Activated T-cell treated with anti-CD3 and anti-CD28 coated beads for 4 hours (primary cell): ENCODE measurements around the gene ATF7.
"Not testable (repeated sequence)": the region's sequence is repeated elsewhere in the genome, so short reads cannot be mapped to it uniquely, and the experiment has no call there.

ENCODE experiments used
- DNase-seq: peaks from one replicate; pipeline ENCODE4 v3.0.0-alpha.2; 2020

Gene ATF7

GRCh38 chr12:53626702-53627169, 554 bp upstream of the ATF7 start:
- DNase-seq, result no peak

- DNase-seq, result no peak
Observed at GRCh38 chr12:53625373-53625945, 723 bp downstream of the ATF7 start.

DNA sequence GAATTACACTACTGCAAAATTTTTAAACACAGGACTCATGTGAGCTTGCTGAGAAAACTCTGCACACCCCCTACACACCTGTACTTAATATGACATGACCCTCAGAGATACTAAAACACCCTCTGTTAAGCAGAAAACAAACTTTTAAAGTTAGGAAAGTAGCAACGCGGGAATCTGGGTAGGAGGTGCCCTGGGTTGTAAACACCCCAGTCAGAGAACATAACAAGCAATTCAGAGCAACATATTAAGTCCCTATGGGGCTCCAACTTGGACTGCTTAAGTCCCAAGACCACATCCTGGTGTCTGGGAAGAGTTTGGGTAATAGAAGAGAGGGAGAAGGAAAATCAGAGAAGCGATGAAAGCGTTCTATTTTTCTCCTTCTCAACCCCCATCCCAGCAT, 1.2 kb downstream of the ATF7 start:
- DNase-seq, result no peak

GRCh38 chr12:53624458-53624857, 1.7 kb downstream of the ATF7 start:
- DNase-seq, result no peak

GRCh38 chr12:53623548-53624385, 2.4 kb downstream of the ATF7 start:
- DNase-seq, result no peak

DNA sequence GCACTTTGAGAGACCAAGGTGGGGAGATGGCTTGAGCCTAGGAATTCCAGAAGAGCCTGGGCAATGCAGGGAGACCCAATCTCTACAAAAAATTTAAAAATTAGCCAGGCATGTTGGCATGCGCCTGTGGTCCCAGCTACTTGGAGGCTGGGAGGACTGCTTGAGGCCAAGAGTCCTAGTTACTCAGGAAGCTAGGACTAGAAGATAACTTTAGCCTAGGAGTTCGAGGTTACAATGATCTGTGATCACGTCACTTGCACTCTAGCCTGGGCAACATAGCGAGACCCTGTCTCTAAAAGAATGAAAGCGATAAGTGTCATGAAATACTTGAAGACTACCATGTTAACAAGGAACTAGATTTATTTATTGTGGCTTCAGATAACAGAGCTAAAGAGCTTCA, 3.5 kb downstream of the ATF7 start:
- no peak for DNase-seq

DNA sequence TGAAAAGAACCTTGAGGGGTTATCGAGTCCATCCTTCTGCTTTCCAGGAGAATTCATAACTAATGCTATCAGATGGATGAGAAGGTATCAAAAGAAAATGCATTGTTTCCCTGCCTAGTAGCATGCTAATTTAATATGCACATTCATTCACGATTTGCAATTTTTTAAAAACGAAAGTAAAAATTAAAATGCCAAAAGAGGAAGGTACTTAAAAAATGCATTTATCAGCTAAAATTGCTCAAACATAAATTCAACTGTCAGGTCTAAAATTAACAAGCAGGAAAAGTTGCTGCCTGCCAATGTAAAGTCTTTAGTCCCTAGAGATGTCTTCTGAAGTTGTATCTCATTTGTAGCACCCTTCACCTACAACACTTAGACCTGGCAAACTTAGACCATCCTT, 7.9 kb downstream of the ATF7 start:
- DNase-seq, result no peak

DNA sequence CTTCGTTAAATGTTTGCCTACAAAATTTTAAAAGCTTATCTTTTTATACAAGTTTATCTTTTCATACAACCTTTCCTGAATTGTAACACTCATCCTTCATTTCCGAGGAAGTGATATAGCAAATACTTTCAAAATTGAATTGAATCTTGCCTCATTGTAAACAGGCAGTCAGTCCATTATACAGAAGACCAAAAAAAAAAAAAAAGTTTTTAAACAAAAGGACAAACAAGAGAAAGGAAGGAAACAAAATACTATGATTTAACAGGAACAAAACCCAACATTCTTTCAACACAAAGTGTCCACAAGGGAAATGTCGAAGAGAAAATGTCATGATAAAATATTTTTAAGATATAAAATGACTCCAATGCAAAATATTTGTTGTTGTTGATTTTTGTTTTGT, 8.5 kb downstream of the ATF7 start:
- no peak for DNase-seq

DNA sequence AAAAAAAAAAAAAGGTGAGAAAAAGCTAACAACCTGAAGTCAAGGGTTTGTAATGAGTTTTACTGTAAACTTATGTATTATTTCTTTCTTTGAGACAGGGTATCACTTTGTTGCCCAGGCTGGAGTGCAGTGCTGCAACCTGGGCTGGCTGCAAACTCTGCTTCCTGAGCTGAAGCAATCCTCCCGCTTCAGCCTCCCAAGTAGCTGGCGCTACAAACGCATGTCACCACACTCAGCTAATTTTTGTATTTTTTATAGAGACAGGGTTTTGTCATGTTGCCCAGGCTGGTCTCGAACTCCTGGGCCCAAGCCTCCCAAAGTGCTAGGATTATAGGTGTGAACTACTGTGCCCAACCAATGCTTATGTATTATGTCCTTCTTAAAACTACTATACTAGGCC, 9.2 kb downstream of the ATF7 start:
- DNase-seq, result no peak

GRCh38 chr12:53613821-53614220, 12.4 kb downstream of the ATF7 start:
- DNase-seq, result no peak

DNA sequence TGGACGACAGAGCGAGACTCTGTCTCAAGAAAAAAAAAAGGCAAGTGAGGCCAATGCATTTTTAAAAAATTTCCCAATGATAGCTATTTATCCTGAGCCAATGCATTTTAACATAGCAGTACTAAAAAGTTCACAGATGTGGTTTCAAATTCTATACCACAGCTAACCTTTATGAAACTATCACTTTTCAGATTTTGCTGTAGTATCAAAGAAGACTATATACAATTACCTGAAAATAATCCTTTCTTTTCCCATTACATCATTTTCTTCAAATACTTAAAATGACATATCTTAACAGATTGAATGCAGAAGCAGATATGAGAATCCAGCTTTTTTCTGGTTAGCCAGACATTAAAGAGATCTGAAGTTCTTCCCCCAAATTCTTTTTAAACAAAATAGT, 13.2 kb downstream of the ATF7 start:
- DNase-seq, result no peak

GRCh38 chr12:53611304-53611703, 14.9 kb downstream of the ATF7 start:
- no peak for DNase-seq

DNA sequence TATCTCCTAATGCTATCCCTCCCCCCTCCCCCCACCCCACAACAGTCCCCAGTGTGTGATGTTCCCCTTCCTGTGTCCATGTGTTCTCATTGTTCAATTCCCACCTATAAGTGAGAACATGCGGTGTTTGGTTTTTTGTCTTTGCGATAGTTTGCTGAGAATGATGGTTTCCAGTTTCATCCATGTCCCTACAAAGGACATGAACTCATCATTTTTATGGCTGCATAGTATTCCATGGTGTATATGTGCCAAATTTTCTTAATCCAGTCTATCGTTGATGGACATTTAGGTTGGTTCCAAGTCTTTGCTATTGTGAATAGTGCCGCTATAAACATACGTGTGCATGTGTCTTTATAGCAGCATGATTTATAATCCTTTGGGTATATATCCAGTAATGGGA, 19.5 kb downstream of the ATF7 start:
- DNase-seq, result not testable (repeated sequence)

DNA sequence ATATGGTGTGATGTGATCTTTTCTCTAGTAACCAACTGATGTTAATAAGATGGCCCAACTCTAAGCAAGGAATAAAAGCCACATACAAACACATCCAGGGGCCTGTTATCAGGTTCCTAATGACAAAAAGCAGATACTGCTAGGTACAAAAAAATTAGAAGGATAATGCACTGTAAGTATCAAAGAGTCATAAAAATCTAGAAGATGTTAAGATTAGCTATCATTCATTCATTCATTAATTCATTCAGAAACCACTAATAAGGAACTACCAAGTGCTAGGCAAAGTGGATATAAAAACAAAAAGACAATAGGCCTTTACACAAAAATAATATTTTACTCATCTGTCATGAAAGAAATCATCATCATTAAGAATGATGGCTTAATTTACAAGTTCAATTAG, 21.6 kb downstream of the ATF7 start:
- no peak for DNase-seq

GRCh38 chr12:53603804-53604203, 22.4 kb downstream of the ATF7 start:
- DNase-seq, result no peak

- no peak for DNase-seq
Observed at GRCh38 chr12:53603196-53603595, 23.0 kb downstream of the ATF7 start.

DNA sequence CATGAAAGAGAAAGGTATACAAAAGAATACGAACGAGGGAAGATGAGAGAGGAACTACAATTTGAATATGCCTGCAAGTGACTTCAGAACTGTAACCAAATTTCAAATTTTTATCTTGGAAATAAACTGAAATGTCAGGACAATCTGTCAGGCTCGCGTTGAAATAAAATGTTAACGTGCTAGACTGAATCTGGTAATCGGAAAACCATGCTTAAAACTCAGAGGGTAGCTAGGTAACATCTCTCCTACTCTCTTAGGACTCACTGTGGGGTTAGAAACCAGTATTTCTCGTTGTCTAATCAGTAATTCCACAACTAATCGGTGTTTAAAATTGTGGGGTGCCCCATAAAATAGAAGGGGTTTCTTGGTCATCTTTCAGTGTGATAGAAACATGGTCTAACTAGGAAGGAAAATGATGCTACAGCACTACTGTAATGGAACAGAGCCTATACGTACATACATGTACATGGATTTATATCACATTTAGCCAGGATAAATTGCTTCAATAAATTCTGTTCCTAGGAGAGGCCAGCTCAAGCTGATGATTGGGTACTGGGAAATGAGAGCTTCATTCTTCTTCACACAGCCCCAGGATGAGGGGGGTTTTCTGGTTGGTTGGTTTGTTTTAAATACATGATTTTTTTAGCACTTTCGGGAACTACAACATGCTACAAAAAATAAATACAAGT, 23.9 kb downstream of the ATF7 start:
- no peak for DNase-seq

DNA sequence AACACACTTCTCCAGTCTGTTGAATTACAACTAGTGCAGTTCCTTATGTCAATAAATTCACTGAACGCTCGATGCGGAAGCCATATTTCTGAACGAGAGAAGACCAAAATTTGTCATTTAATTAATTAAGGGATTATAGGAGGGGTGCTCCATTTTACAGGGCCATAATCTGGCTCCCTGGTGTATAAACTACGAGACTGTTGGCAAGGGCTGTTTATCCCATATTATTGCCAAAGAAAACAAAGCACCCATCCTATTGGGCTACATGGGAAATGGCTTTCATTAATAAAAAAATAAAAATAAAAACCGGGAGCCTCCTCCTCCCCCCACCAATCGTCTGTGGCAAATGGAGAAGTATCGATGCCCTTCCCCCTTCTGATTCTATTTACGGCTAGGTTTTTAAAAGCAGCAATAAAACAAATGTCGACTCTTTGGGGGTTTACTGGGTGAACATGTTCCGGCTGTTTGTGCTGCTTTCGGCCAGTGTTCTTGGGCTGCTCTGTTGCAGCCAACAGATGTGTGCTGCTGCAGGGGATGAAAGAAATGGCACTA, 24.8 kb downstream of the ATF7 start:
- no peak for DNase-seq

GRCh38 chr12:53600490-53601295, 25.5 kb downstream of the ATF7 start:
- no peak for DNase-seq

DNA sequence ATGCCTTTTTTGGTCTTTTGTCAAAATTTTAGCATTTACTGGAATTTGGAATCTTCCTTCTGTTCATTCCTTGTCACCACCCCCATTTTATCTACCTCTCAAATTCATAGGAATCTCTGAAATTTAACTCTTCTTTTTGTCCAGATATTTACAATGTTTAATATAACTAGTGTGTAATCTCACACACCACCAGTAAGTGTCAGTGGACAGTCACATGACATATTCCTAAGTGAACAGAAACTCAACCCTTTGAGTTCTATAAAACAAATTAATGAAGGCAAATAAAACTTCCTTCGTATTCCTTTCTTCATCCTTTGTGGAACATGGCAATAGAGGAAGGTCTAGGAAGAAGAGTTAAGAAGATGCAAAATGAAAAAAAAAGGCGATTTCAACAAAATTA, 26.6 kb downstream of the ATF7 start:
- no peak for DNase-seq

DNA sequence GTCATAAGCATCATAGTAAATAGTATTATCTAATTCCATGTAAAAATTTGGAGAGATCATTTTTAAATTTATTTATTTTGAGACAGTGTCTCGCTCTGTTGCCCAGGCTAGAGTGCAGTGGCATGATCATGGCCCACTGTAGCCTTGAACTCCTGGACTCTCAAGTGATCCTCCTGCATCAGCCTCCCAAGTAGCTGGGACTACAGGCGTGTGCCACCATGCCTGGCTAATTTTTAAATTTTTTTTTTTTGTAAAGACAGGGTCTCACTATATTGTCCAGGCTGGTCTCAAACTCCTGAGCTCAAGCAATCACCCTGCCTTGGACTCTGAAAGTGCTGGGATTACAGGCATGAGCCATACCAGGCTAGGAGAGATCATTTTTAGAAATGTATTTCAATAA, 27.2 kb downstream of the ATF7 start:
- not testable (repeated sequence) for DNase-seq

DNA sequence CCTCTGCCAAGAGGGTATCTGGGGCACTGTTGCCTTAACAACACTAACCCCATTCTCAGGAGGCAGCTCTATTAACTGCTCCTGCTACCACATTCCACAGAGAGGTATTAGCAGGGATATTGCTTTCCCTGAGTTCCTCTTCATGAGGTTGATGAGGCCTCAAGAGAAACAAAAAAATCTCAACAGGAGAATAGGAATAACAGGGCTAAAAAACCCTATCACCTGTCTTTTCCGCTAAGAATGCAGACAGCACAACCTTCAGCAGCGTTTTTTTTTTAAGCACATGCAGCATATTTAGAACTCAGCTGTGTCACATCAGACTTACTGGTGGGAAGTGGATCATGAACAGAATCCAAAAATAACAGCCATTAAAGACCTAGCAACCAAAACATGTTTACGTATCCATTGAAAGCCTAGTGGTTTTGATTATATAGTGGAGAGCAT, 29.2 kb downstream of the ATF7 start:
- DNase-seq, result no peak
